ENCODE results near the gene CUL2.
"Not testable (repeated sequence)": the region's sequence is repeated elsewhere in the genome, so short reads cannot be mapped to it uniquely, and the experiment has no call there.

Gene CUL2

GRCh38 chr10:35079763-35080162 lies 10.4 kb downstream of the CUL2 start:
- no peak for DNase-seq (ENCODE audit: low read depth)

GRCh38 chr10:35079265-35079664 lies 10.9 kb downstream of the CUL2 start:
- no peak for DNase-seq (ENCODE audit: low read depth)

GRCh38 chr10:35075228-35075627 lies 14.9 kb downstream of the CUL2 start:
- no peak for DNase-seq (ENCODE audit: low read depth)

- no peak for DNase-seq (ENCODE audit: low read depth)
Measured at GRCh38 chr10:35074266-35074665, 15.9 kb downstream of the CUL2 start.

- no peak for DNase-seq (ENCODE audit: low read depth)
Measured at GRCh38 chr10:35070521-35070920, 19.6 kb downstream of the CUL2 start.

- no peak for DNase-seq (ENCODE audit: low read depth)
Measured at GRCh38 chr10:35063837-35064454, 26.2 kb downstream of the CUL2 start.

- no peak for DNase-seq (ENCODE audit: low read depth)
Measured at GRCh38 chr10:35059481-35059880, 30.7 kb downstream of the CUL2 start.

GRCh38 chr10:35058686-35059085 lies 31.5 kb downstream of the CUL2 start:
- DNase-seq (ENCODE audit: low read depth), result no peak

GRCh38 chr10:35058134-35058533 lies 32.0 kb downstream of the CUL2 start:
- no peak for DNase-seq (ENCODE audit: low read depth)

- no peak for DNase-seq (ENCODE audit: low read depth)
Measured at GRCh38 chr10:35056686-35057085, 33.5 kb downstream of the CUL2 start.

- DNase-seq (ENCODE audit: low read depth), result no peak
Measured at GRCh38 chr10:35056133-35056532, 34.0 kb downstream of the CUL2 start.

- DNase-seq (ENCODE audit: low read depth), result no peak
Measured at GRCh38 chr10:35050568-35050967, 39.6 kb downstream of the CUL2 start.

GRCh38 chr10:35046074-35046473 lies 44.1 kb downstream of the CUL2 start:
- no peak for DNase-seq (ENCODE audit: low read depth)

- DNase-seq (ENCODE audit: low read depth), result not testable (repeated sequence)
Measured at GRCh38 chr10:35045275-35045674, 44.9 kb downstream of the CUL2 start.

GRCh38 chr10:35043796-35044344 lies 46.3 kb downstream of the CUL2 start:
- no peak for DNase-seq (ENCODE audit: low read depth)

GRCh38 chr10:35042783-35043182 lies 47.4 kb downstream of the CUL2 start:
- no peak for DNase-seq (ENCODE audit: low read depth)

GRCh38 chr10:35041502-35041879 lies 48.6 kb downstream of the CUL2 start:
- DNase-seq (ENCODE audit: low read depth), result no peak

GRCh38 chr10:35040760-35041501 lies 49.2 kb downstream of the CUL2 start:
- no peak for DNase-seq (ENCODE audit: low read depth)

GRCh38 chr10:35037104-35037503 lies 53.0 kb downstream of the CUL2 start:
- DNase-seq (ENCODE audit: low read depth), result no peak

- DNase-seq (ENCODE audit: low read depth), result no peak
Measured at GRCh38 chr10:35035606-35036005, 54.5 kb downstream of the CUL2 start.

GRCh38 chr10:35027567-35027966 lies 62.6 kb downstream of the CUL2 start:
- no peak for DNase-seq (ENCODE audit: low read depth)

- DNase-seq (ENCODE audit: low read depth), result no peak
Measured at GRCh38 chr10:35025916-35026315, 64.2 kb downstream of the CUL2 start.

- no peak for DNase-seq (ENCODE audit: low read depth)
Measured at GRCh38 chr10:35020481-35020880, 69.7 kb downstream of the CUL2 start.
